HG03571 (cell line): Measurements from ENCODE around the gene SFI1.
"Not testable (repeated sequence)": the region's sequence is repeated elsewhere in the genome, so short reads cannot be mapped to it uniquely, and the experiment has no call there.

Source experiments
- ATAC-seq: cut with Tn5 transposase; IDR thresholded peaks from one replicate; pipeline ENCODE4 v1.9.1; 2021; ENCODE audit not compliant: unreplicated experiment

The SFI1 gene, protein sequence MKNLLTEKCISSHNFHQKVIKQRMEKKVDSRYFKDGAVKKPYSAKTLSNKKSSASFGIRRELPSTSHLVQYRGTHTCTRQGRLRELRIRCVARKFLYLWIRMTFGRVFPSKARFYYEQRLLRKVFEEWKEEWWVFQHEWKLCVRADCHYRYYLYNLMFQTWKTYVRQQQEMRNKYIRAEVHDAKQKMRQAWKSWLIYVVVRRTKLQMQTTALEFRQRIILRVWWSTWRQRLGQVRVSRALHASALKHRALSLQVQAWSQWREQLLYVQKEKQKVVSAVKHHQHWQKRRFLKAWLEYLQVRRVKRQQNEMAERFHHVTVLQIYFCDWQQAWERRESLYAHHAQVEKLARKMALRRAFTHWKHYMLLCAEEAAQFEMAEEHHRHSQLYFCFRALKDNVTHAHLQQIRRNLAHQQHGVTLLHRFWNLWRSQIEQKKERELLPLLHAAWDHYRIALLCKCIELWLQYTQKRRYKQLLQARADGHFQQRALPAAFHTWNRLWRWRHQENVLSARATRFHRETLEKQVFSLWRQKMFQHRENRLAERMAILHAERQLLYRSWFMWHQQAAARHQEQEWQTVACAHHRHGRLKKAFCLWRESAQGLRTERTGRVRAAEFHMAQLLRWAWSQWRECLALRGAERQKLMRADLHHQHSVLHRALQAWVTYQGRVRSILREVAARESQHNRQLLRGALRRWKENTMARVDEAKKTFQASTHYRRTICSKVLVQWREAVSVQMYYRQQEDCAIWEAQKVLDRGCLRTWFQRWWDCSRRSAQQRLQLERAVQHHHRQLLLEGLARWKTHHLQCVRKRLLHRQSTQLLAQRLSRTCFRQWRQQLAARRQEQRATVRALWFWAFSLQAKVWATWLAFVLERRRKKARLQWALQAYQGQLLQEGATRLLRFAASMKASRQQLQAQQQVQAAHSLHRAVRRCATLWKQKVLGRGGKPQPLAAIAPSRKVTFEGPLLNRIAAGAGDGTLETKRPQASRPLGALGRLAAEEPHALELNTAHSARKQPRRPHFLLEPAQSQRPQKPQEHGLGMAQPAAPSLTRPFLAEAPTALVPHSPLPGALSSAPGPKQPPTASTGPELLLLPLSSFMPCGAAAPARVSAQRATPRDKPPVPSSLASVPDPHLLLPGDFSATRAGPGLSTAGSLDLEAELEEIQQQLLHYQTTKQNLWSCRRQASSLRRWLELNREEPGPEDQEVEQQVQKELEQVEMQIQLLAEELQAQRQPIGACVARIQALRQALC

DNA sequence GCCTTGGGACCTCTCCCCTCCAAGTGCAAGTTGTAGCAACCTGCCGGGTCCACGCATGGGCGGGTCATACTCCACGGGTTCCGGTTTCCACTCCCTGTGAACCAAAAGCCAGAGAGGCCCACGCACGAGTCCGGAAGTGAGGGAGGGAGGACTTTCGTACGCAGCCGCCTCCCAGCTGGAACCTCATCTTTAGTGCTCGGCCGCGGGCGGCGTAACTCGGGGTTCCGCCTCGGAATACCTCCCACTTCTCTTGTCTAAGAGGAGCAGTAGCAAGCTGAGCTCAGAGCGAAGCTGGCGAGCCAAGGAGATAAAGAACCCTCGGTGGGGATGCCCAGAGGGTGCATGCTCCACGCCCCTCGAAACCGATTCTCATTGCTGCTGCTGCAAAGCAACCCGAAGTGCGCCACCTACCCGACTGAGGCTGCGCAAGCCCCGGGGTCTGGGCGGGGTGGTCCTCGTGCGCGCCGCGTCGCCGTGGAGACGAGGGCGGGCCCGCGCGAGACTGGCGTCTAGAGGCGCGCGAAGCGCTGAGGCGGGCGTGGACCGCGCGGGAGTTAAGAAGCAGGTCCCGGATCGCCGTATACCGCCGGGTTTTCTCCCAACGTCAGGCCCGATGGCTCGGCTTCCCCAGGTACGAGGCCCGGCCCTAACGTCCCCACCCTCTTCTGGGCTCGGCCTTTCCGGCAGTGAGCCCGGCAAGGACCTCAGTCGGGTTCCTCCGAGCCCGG is at the start of gene SFI1:
Gene SFI1, plus strand, starts transcription at position 530 of the 728 bp plus-strand sequence. CDS start 11,749 bp downstream, outside the sequence.
- ATAC-seq, result peak; percentile 79

DNA sequence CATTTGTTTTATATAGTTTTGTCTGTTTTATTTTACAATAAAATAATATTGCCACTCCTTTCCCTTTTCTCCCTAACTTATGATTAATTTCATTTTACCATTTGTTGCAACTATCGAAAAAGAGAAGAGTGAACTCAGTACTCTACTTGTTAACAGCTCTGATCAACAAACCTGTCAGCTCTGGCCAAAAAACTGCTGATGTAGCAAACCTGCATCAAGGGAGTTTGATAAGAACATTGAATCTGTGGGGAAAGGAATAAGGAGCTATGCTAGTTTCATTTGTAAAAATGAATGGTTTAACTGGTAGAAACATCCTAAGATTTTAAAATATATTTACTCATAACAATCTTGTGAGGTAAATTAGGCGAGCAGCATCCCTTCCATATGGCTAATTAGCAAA is 49.6 kb upstream of the SFI1 start:
- no peak for ATAC-seq

DNA sequence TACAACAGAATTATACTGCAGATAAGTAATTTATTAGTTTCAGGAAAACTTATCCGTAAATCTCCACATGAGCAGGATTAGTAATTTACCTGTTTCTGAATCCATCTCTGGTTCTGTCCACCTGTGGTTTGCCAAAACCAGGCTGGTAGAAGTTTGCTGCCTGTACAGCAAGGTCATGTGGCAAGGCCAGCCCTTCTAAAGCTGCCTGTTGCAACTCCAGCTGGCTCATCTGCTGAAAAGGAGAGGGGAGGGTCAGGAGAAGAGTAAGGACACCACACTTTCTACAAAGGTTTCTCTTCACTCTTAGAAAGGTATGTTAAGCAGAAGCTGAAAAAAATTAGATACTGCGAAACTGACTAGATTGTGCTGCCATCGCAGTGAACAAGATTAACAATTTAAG is 49.0 kb upstream of the SFI1 start:
- no peak for ATAC-seq

DNA sequence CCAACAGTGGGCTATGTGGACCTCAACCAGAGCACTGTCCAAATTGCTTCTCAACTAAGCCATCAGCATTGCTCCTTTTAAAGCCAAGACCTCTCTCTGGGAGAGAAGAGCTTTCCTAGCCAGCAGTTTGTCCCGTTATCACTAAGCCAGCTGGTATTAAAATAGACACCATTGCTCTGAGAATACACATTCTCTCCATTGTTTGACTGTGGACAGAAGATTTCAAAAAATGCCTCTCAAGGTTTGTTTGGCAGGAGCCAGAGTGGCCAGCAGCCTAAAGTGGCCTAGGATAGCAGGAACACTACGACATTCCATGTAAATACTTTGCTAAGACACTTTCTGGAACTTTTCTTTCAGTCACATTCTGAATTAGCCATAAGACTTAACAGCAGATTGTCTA is 48.0 kb upstream of the SFI1 start:
- ATAC-seq, result no peak

DNA sequence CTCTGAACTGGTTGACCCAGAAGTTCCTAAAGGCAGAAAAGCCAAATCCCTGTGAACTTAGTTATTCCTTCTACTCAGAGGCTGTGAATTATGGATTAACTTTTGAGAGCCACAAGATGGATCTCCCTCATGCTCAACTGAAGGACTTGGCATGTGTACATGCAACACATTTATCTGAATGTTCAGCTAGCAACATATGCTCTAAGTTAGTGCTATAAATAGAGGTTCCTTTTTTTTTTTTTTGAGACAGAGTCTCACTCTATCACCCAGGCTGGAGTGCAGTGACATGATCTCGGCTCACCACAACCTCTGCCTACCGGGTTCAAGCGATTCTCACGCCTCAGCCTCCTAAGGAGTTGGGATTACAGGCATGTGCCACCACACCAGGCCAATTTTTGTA is 46.8 kb upstream of the SFI1 start:
- ATAC-seq, result no peak

DNA sequence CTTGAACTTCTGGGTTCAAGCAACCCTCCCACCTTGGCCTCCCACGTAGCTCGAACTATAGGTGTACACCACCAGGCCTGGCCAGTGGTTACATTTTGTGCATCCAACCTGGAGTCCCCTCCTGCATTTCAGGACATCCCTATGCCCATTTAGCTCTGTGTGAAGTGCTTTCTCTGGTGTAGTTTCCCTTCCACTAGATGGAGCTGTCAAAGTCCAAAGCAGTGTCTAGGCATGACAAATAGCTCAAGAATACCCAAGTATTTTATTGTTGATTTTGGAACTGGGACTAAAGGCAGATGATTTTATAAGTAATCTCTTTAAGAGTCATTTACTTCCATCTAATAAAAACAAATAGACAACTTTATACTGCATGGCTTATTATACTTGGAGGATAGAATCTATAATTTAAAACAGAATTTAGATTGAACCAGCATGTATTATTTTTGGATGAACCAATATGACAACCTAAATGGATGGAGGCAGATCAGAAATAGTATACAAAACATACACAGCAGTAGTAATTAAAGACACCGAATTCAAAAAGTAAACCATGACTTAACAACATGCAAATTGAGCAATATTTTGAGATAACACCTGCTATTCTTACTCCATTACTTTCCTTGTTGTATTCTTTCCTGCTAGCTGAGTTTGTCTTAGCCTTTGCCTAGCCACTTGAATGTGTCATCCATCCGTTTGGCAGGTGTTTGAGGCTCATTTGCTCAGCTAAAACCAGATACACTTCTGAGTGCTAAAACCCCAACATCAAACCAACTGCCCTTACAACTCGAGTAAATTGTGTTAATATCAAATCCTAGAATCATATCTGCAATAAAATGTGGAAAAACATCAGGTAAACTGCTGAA is 44.4 kb upstream of the SFI1 start:
- no peak for ATAC-seq

DNA sequence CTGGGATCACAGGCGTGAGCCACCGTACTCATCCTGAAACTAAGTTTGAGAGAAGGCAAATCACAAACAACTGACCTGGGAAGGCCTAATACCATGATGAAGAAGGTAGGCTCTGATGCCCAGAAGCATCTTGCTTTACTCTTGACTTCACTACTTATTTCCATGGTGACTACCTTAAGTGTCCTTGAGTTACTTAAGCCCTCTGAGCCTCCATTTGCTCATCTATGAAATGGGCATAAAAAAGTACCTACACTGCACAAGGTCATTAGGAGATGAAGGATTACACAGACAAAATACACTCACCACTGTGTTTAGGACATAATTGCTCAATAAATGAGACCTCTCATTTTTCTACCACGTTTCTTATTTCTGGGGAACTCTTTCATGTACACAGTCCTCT is 34.6 kb upstream of the SFI1 start:
- no peak for ATAC-seq

DNA sequence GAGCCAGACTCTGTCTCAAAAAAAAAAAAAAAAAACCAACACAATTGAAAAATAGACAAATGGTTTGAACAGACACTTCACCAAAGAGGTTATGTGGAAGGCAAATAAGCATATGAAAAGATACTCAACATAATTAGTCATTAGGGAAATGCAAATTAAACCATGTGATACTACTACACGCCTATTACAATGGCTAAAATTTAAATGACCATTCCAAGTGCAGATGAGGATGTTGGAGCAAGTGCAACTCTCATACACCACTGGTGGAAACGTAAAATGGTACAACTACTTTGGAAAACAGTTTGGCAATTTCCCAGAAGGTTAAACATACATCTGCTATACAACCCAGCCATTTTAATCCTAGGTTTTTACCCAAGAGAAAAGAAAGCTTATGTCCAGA is 31.0 kb upstream of the SFI1 start:
- no peak for ATAC-seq

DNA sequence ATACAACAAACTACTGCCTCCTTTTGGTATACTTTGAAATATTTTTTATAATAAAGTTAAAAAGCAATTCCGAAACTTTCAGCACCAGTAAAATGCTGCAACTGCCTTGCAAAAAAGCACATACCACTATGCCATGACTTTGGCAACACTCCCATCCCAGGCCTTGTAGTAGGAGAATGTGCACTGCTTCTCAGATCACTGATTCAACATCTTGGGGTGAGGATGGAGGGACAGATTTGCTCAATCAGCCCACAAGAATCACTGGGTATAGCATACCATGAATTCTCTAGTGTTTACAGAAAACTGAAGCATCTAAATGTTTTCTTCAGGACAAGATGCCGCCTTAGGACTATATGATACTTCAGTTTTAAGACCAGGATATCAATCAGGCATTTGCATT is 21.6 kb upstream of the SFI1 start:
- ATAC-seq, result no peak

DNA sequence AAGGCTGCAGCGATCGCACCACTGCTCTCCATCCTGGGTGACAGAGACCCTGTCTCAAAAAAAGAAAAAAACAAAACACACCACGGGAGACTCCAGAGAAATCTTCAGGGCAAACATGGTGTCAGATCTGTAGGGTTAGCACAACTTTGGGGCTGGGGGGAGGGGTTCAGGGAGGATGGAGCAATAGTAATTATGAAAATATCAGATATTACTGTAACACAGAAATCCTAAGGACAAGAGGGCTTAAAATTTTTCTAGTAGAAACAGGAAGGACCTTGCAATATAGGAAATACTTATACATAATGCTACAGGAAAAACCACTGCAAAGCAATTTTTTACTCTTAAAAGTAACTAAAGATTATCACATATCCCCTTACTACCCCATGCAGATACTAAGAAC is 20.5 kb upstream of the SFI1 start:
- ATAC-seq, result no peak

DNA sequence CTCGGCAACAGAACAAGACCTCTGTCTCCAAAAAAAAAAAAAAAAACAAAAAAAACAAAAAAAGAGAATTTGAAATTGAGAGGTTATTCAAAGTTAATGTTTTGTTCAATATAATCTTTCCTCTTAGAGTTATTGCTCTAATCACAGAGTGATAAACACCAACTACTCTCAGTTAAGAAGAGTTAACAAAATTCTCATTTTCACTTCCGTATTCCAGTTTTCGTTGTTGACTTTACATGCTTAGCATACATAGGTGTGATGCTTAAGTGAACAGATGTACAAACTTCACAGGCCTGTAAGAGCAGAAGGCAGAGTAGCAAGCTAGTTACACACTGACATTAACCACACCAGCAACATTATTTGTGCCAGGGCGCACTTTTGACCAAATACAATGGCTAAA is 19.0 kb upstream of the SFI1 start:
- ATAC-seq, result no peak

DNA sequence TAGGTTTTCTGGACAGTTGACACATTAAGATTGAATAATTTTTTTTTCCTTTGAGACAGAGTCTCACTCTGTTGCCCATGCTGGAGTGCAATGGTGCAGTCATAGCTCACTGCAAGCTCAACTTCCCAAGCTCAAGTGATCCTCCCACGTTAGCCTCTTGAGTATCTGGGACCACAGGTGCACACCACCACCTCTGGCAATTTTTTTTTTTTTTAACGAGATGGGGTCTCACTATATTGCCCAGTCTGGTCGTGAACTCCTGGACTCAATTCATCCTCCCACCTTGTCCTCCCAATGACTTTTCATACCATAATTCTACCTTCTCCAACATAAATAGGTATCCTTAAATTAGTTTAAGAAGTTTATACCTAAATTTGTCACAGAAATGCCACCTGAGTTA is 15.2 kb upstream of the SFI1 start:
- no peak for ATAC-seq

DNA sequence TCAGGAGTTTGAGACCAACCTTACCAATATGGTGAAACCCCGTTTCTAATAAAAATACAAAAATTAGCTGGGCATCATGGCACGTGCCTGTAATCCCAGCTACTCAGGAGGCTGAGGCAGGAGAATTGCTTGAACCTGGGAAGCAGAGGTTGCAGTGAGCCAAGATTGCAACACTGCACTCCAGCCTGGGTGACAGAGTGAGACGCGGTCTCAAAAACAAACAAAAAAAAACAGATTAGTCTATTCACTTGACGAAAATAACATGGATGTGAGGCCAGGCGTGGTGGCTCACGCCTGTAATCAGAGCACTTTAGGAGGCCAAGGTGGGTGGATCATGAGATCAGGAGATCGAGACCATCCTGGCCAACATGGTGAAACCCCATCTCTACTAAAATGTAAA is 13.9 kb upstream of the SFI1 start:
- ATAC-seq, result not testable (repeated sequence)

DNA sequence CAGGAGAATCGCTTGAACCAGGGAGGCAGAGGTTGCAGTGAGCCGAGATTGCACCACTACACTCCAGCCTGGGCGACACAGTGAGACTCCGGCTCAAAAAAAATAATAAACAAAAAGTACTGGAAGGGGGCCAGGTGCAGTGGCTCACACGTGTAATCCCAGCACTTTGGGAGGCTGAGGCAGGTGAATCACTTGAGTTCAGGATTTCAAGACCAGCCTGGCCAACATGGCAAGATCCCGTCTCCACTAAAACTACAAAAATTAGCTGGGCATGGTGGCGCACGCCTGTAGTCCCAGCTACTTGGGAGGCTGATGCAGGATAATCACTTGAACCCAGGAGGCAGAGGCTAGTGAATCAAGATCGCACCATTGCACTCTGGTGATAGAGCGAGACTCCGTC is 10.0 kb upstream of the SFI1 start:
- ATAC-seq, result not testable (repeated sequence)

DNA sequence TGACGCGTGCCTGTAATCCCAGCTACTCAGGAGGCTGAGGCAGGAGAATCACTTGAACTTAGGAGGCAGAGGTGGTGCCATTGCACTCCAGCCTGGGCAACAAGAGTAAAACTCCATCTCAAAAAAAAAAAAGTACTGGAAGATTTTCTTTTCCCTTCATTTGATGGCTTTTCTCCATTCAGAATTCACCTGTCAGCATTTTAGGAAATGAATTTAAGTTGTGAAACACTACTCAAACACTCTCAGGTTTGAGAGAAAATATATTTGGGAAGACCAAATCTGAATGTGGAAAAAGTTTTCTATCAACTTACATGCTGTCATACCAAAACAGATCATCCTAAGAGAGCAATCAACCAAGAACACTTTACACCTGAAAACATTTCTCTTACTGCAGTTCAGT is 9.4 kb upstream of the SFI1 start:
- ATAC-seq, result no peak

DNA sequence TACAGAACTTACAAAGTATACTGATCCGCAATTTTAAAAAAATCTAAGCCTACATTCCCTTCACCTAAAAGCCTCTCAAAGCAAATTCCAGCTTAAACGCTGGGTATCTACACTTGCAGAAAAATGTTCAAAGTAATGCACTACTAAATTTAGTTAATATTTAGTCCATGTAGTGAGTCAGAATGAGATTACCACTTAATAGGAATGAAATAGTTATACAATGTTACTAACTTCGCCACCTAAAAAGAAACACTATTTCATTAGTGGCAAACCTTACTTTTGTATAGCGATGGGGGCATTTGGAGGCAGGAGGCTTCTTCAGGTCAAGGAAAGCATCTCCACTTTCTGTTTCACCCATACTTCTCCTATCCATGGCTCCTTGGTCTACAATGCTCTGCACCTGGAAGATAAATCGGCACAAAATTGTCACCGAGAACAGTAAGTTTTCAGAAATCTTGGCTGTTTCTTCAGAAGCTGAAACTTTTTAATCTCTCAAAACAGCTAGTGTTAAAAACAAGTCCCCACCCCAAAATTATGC is 7.9 kb upstream of the SFI1 start:
- ATAC-seq, result no peak

DNA sequence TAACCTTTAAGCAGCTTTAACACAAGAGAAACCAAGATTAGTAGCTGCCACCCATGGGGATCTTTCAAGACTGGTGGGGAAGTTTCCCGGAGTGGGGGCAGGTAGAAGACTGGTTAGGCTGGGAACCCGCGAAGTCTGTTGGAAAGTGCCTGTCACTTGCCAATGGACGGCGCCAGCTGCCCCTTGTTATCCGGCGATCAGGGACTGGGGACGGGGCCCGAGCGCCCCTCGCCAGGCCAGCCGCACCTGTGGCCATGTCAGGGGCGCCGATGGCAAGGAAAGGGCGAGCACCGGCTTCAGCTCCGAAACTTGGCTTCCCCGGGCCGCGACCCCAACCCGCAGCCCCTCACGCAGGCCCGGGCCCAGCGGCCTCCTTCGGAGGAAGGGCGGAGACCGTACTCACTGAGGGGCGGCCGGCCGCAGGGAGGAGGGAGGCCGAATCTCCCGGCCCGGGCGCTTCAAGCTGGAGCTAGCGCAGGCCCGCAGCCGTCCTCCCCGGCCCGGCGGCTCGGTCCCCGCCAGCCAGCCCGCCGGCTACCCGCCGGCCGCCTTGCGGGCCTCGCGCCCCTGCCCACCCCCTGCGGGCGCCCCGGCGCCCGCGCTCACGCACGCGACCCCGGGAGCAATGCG is 7.2 kb upstream of the SFI1 start:
- no peak for ATAC-seq

DNA sequence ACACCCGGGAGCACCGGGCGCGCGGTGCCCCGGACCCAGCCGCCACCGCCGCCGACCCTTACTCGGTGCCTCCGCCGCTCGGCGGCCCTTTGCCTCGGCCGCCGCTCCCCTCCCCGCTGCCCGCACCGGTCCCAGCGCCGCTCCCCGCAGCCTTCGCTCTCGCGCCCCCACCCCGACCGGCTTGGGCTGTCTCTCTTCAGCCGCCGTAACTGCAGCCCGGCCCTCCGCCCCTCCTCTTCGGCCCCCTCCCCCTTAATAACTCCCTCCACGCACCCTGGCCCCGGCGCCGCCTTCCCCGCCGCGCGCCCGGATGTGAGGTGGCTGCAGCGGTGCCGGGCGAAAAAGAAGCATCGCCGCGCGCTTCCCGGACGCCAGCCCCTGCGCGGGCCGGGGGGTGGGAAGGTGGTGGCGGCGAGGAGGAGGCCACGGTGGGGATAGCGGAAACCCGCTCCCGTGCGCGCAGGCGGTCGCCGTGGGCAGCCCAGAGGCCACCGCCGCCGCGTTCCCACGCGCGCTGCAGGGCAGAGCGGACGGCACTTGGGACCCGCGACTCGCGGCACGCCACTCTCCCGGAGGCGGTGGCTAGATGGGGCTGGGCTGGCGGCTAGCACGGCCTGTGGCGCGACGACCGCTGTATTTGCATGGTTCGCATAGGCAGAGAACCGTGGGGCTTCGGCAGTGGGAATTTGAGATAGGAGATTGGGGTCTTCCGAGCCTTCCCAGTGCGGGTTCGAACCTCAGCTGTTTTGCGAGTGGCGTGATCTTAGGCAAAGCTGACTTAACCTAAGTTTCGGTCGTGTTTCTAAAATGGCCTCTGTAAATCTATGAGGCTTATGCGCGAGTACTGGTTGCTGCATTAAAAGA is 6.5 kb upstream of the SFI1 start, which contains the start of gene EIF4ENIF1:
Gene EIF4ENIF1, minus strand, starts transcription at position 211 of the 864 bp plus-strand sequence. CDS start 1,124 bp downstream, outside the sequence.
- no peak for ATAC-seq
